Measurements from ENCODE around the gene ZNF335.

The ZNF335 gene

GRCh38 chr20:45940053-45940452, 31.9 kb downstream of the ZNF335 start:
- ATAC-seq (ENCODE audit: low read depth) (no peak), DNase-seq (ENCODE audit: low spot score) (no peak)
- Histone ChIP-seq H3K36me3 (ENCODE audit: low read depth) (peaks cover 80% of the 10 kb centered on the region), H3K27me3 (ENCODE audit: insufficient read depth, poor library complexity, severe bottlenecking) (no peaks in the 10 kb centered on the region), H3K27ac (ENCODE audit: poor library complexity, severe bottlenecking) (no peak overlapping the region), H3K9me3 (ENCODE audit: severe bottlenecking) (no peaks in the 10 kb centered on the region), H3K4me1 (ENCODE audit: insufficient read depth, poor library complexity, severe bottlenecking) (peaks cover 6% of the 10 kb centered on the region), H3K4me3 (ENCODE audit: severe bottlenecking) (no peak overlapping the region)
- TF ChIP-seq CTCF (IDR thresholded peaks at IDR 0.05; ENCODE audit: poor library complexity, severe bottlenecking), result no peak

GRCh38 chr20:45938727-45939438, 33.1 kb downstream of the ZNF335 start:
- no peak for TF ChIP-seq CTCF (IDR thresholded peaks at IDR 0.05; ENCODE audit: poor library complexity, severe bottlenecking)
- H3K27ac ChIP-seq (ENCODE audit: poor library complexity, severe bottlenecking), result no peak overlapping the region
- no peak for ATAC-seq (ENCODE audit: low read depth)
- no peaks in the 10 kb centered on the region for H3K9me3 ChIP-seq (ENCODE audit: severe bottlenecking)
- DNase-seq (ENCODE audit: low spot score), result no peak
- peaks cover 4% of the 10 kb centered on the region for H3K4me1 ChIP-seq (ENCODE audit: insufficient read depth, poor library complexity, severe bottlenecking)
- peaks cover 69% of the 10 kb centered on the region for H3K36me3 ChIP-seq (ENCODE audit: low read depth)
- H3K4me3 ChIP-seq (ENCODE audit: severe bottlenecking), result no peak overlapping the region
- no peaks in the 10 kb centered on the region for H3K27me3 ChIP-seq (ENCODE audit: insufficient read depth, poor library complexity, severe bottlenecking)

- Histone ChIP-seq H3K9me3 (ENCODE audit: severe bottlenecking) (no peaks in the 10 kb centered on the region), H3K27me3 (ENCODE audit: insufficient read depth, poor library complexity, severe bottlenecking) (no peaks in the 10 kb centered on the region), H3K4me3 (ENCODE audit: severe bottlenecking) (no peak overlapping the region), H3K27ac (ENCODE audit: poor library complexity, severe bottlenecking) (no peak overlapping the region), H3K36me3 (ENCODE audit: low read depth) (peaks cover 58% of the 10 kb centered on the region), H3K4me1 (ENCODE audit: insufficient read depth, poor library complexity, severe bottlenecking) (peaks cover 8% of the 10 kb centered on the region)
- DNase-seq (ENCODE audit: low spot score) (no peak), ATAC-seq (ENCODE audit: low read depth) (no peak)
- no peak for TF ChIP-seq CTCF (IDR thresholded peaks at IDR 0.05; ENCODE audit: poor library complexity, severe bottlenecking)
Observed at GRCh38 chr20:45937765-45938164, 34.2 kb downstream of the ZNF335 start.

GRCh38 chr20:45935416-45936046, 36.5 kb downstream of the ZNF335 start:
- ATAC-seq (ENCODE audit: low read depth) (peak; percentile 5), DNase-seq (ENCODE audit: low spot score) (no peak)
- Histone ChIP-seq H3K4me3 (ENCODE audit: severe bottlenecking) (peak overlapping the region; percentile 85), H3K9me3 (ENCODE audit: severe bottlenecking) (no peaks in the 10 kb centered on the region), H3K27me3 (ENCODE audit: insufficient read depth, poor library complexity, severe bottlenecking) (no peaks in the 10 kb centered on the region), H3K4me1 (ENCODE audit: insufficient read depth, poor library complexity, severe bottlenecking) (peaks cover 8% of the 10 kb centered on the region), H3K36me3 (ENCODE audit: low read depth) (peaks cover 37% of the 10 kb centered on the region), H3K27ac (ENCODE audit: poor library complexity, severe bottlenecking) (peak overlapping the region; percentile 83)
- no peak for TF ChIP-seq CTCF (IDR thresholded peaks at IDR 0.05; ENCODE audit: poor library complexity, severe bottlenecking)

Data from RWPE2 (cell line).